Endothelial cell (in vitro differentiated cells): ENCODE measurements around the gene SLC51B. TPM values are rescaled to one million over a fixed set of nuclear protein-coding genes. Genes with fewer than 3 reads are reported as not detected.

Experiments used
- DNase-seq: peaks from one replicate; pipeline ENCODE4 v3.0.0; 2021; ENCODE audit warnings: low spot score
- H3K27ac Mint-ChIP-seq: one replicate; pipeline ENCODE4 v1.8.0; 2021; ENCODE audit warnings: mixed read lengths, inconsistent platforms; ENCODE audit not compliant: unreplicated experiment
- H3K27me3 Mint-ChIP-seq: one replicate; pipeline ENCODE4 v1.8.0; 2021; ENCODE audit warnings: mild to moderate bottlenecking, moderate library complexity, mixed read lengths, inconsistent platforms; ENCODE audit not compliant: unreplicated experiment
- H3K36me3 Mint-ChIP-seq: one replicate; pipeline ENCODE4 v1.8.0; 2021; ENCODE audit warnings: mild to moderate bottlenecking, low read depth, mixed read lengths, inconsistent platforms; ENCODE audit not compliant: unreplicated experiment
- H3K4me1 Mint-ChIP-seq: one replicate; pipeline ENCODE4 v1.8.0; 2021; ENCODE audit warnings: mild to moderate bottlenecking, mixed read lengths, inconsistent platforms; ENCODE audit not compliant: unreplicated experiment
- H3K4me3 Mint-ChIP-seq: one replicate; pipeline ENCODE4 v1.8.0; 2021; ENCODE audit warnings: mild to moderate bottlenecking, mixed read lengths, inconsistent platforms; ENCODE audit not compliant: unreplicated experiment
- H3K9me3 Mint-ChIP-seq: one replicate; pipeline ENCODE4 v1.8.0; 2021; ENCODE audit warnings: mixed read lengths, inconsistent platforms; ENCODE audit not compliant: unreplicated experiment
- total RNA-seq: library from RNA; stranded (reverse); fragmentation: NEBNext Ultra II Directional; extraction: Animal tissue kit (Norgen Biotek cat#: 25700); gene quantifications from one replicate; pipeline ENCODE4 v1.2.1, GENCODE V29; 2021; ENCODE audit not compliant: unreplicated experiment
- TF ChIP-seq, protein P1 (sequence below): fragments of 200-600 bp; sonication (generic); IDR thresholded peaks from one replicate; pipeline ENCODE4 v1.5.0; 2021; ENCODE audit warnings: antibody characterized with exemption; ENCODE audit not compliant: unreplicated experiment

The SLC51B gene
- total RNA-seq, 1 donor from 2014 or later, result not detected

DNA sequence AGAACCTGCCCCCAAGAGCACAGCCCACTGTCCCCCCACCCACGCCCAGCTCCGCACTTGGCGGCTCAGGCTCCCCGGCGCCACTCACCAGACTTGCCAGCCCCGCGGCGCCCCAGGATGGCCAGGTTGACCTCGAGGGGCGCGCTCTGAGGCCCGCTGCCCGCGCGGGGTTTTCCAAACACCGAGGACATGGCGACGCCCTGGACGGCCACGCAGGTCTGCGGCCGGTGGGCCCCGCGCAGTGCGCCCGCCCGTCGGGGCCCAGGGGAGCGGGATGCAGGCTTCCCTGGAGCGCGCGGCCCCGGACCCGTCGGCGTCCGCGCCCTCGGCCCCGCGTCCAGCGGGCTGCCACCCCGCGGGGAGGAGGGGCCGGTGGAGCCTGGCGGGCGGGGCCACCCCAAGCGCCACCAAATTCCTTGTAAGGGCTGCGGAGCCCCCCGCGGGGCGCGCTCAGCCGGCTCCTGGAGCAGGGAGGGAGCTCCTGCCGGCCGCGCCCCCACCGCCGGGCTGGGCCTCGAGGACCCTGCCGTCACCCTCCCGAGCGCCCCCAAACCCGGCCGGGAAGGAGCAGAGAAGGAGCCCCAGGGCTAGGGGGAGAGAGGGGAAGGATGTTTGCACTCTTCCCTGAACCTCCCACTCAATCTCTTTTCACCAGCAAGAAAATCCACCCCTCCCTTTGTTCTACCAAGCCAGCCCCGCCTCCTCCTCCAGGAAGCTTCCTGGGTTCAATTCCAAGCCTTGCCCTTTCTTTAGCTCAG lies 22.6 kb downstream of the SLC51B start, which contains the start of gene RASL12:
Gene RASL12, minus strand, starts transcription at position 347 of the 758 bp plus-strand sequence. Its CDS starts 156 bp downstream, at position 191.
- H3K36me3 Mint-ChIP-seq, result no peaks in the 10 kb centered on the region
- H3K9me3 Mint-ChIP-seq, result no peaks in the 10 kb centered on the region
- peak within 1 kb of the TSS; percentile 78 for H3K4me3 Mint-ChIP-seq
- peaks cover 6% of the 10 kb centered on the region for H3K27me3 Mint-ChIP-seq
- peaks cover 2% of the 10 kb centered on the region for H3K4me1 Mint-ChIP-seq
- no peak for DNase-seq
- H3K27ac Mint-ChIP-seq, result no peak within 1 kb of the TSS
- TF ChIP-seq, protein P1, sequence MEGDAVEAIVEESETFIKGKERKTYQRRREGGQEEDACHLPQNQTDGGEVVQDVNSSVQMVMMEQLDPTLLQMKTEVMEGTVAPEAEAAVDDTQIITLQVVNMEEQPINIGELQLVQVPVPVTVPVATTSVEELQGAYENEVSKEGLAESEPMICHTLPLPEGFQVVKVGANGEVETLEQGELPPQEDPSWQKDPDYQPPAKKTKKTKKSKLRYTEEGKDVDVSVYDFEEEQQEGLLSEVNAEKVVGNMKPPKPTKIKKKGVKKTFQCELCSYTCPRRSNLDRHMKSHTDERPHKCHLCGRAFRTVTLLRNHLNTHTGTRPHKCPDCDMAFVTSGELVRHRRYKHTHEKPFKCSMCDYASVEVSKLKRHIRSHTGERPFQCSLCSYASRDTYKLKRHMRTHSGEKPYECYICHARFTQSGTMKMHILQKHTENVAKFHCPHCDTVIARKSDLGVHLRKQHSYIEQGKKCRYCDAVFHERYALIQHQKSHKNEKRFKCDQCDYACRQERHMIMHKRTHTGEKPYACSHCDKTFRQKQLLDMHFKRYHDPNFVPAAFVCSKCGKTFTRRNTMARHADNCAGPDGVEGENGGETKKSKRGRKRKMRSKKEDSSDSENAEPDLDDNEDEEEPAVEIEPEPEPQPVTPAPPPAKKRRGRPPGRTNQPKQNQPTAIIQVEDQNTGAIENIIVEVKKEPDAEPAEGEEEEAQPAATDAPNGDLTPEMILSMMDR, result no peak

DNA sequence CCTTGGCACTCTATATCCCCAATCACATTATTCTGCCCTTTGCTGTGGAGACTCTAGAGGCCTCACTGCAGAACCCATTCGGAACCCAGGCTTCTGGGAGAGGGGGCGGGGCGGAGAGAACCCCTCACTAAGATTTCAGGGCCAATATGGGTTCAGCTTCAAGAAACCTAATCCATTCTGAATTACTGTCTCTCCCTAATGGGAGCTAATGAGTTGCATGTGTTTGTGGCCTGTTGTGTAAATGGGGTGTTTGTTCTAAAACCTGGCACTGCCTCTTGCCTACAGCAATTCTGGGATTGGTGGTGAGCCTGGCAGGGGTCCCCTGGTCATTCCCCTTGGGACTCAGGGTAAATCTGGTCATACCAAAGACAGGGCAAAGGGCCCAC lies 23.2 kb downstream of the SLC51B start:
- Mint-ChIP-seq H3K4me1 (peaks cover 2% of the 10 kb centered on the region), H3K36me3 (no peaks in the 10 kb centered on the region), H3K9me3 (no peaks in the 10 kb centered on the region), H3K4me3 (peak overlapping the region; percentile 78), H3K27ac (no peak overlapping the region), H3K27me3 (peaks cover 6% of the 10 kb centered on the region)
- no peak for DNase-seq
- TF ChIP-seq, protein P1, result no peak

DNA sequence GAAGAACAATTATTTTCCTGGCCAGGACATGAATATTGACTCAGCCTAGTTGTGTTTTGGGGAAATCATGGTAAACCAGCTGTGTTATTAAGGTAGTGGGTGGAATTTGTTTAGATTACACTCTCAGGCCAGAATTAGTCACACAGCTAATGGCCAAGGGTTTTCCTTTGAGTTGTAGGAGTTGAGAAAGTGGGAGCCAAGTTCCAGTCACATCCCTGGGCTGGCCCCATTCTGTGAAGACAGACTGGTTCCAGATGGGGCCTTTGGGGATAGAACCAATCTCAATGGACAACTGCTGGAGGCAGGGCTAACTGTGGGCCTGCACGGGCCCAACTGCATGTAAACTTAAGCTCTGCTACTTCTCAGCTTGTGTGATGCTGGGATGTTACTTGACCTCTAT lies 24.0 kb downstream of the SLC51B start:
- TF ChIP-seq, protein P1, result no peak
- peaks cover 2% of the 10 kb centered on the region for H3K4me1 Mint-ChIP-seq
- no peak overlapping the region for H3K27ac Mint-ChIP-seq
- peaks cover 6% of the 10 kb centered on the region for H3K27me3 Mint-ChIP-seq
- H3K9me3 Mint-ChIP-seq, result no peaks in the 10 kb centered on the region
- DNase-seq, result no peak
- no peak overlapping the region for H3K4me3 Mint-ChIP-seq
- H3K36me3 Mint-ChIP-seq, result no peaks in the 10 kb centered on the region

DNA sequence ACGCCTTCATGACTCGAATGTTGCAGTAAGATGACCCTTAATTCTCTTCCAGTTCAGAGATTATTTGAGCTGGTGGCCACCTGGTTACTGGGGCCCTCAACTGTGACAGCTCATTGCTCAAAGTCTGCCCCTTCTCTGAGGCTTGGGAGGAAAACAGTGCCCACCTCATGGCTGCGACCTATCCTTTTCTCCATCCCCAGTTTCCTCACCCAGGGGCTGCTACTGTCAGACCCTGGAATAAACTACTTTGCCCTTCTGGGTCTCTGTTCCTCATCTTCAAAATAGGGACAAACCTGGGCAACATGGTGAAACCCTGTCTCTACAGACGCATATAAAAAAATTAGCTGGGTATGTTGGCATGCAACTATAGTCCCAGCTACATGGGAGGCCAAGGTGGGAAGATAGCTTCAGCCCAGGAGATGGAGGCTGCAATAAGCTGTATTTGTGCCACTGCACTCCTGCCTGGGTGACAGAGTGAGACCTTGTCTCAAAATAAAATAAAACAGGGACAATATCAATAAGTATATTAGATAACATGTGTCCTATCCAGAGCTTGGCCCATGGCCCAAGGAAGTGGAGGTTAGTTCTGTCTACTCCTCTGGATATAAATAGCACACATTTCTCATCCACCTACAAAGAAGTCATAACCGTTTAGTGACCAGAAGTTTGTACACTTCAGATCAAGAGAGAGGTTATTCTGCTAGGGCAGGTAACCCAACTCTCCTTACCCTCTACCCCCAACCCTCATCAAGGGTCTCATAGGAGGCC lies 24.8 kb downstream of the SLC51B start:
- H3K27ac Mint-ChIP-seq, result no peak overlapping the region
- TF ChIP-seq, protein P1, result no peak

More for the DNA sequence above, 24.8 kb downstream of the SLC51B start:
- Mint-ChIP-seq H3K27me3 (peaks cover 6% of the 10 kb centered on the region), H3K4me3 (no peak overlapping the region), H3K4me1 (peaks cover 2% of the 10 kb centered on the region), H3K9me3 (no peaks in the 10 kb centered on the region), H3K36me3 (no peaks in the 10 kb centered on the region)
- no peak for DNase-seq
